HG02588 (cell line): ENCODE measurements around the gene RCC1.
"Not testable (repeated sequence)": the region's sequence is repeated elsewhere in the genome, so short reads cannot be mapped to it uniquely, and the experiment has no call there.

Experiments used
- ATAC-seq: cut with Tn5 transposase; IDR thresholded peaks from one replicate; pipeline ENCODE4 v1.9.1; 2021; ENCODE audit warnings: mild to moderate bottlenecking, moderate library complexity; ENCODE audit not compliant: unreplicated experiment

The RCC1 gene

GRCh38 chr1:28581531-28582247 is 75.8 kb downstream of the RCC1 start:
- ATAC-seq, result peak; percentile 76

DNA sequence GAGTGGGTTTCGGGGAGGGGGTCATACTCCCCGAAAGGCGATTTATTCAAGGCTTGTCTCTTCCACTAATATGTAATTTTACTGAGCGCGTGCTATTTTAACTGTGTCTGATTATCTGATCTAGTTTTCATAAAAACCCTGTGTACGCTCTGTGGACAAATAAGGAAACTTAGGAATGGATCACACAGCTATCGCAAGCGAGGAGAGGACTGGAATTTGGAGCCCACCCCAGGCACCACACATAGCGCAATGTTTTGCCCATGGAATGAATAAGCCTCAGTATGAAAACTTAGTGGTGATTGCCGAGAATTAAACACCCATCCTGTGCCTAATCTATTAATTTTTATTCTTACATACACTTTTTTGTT is 76.4 kb downstream of the RCC1 start:
- ATAC-seq, result no peak

GRCh38 chr1:28586585-28587391 is 80.9 kb downstream of the RCC1 start:
- ATAC-seq, result not testable (repeated sequence)
